Peyer's patch (tissue), 4 donors: ENCODE data around the gene OTUD3. TPM values are rescaled to one million over a fixed set of nuclear protein-coding genes. Genes with fewer than 3 reads are reported as not detected.

Experiments
- DNase-seq, 3 donors: peaks; one replicate each; pipeline ENCODE4 v3.0.0-alpha.2; 2017 to 2019
- H3K27ac ChIP-seq, 4 donors: fragments of 200-600 bp; sonication (generic); one replicate each; pipeline ENCODE4 v1.5.1; 2016 to 2019
- H3K27me3 ChIP-seq, 2 donors: fragments of 200-600 bp; sonication (generic); one replicate each; pipeline ENCODE4 v1.5.1; 2019
- H3K36me3 ChIP-seq, 3 donors: fragments of 200-600 bp; sonication (generic); one replicate each; pipeline ENCODE4 v1.5.1; 2016 to 2019
- H3K4me1 ChIP-seq, 4 donors: fragments of 200-600 bp; sonication (generic); one replicate each; pipeline ENCODE4 v1.5.1; 2016 to 2019
- H3K4me3 ChIP-seq, 4 donors: fragments of 200-600 bp; sonication (generic); 1 replicate in 3 of 4; 2 replicates in 1 of 4; pipeline ENCODE4 v1.5.1; 2016 to 2019; ENCODE audit warnings: mild to moderate bottlenecking in 1 of 4
- H3K9me3 ChIP-seq, 4 donors: fragments of 200-600 bp; sonication (generic); one replicate each; pipeline ENCODE4 v1.5.1; 2016 to 2019; ENCODE audit warnings: mild to moderate bottlenecking in 1 of 4
- POLR2A ChIP-seq, 2 donors: fragments of 450-650 bp; IDR thresholded peaks; one replicate each; pipeline ENCODE4 v1.5.1; 2017; ENCODE audit warnings: antibody characterized with exemption in 2 of 2, mild to moderate bottlenecking in 2 of 2, moderate library complexity in 2 of 2
- total RNA-seq, 4 donors: library from RNA; depleted of rRNA; stranded (reverse); fragments of >200 nt; gene quantifications; one replicate each; pipeline ENCODE4 v1.1.0, GENCODE V29; 2016
- TF ChIP-seq, protein P1 (sequence below), 6 experiments: fragments of 450-650 bp in 4 of 6; fragments of 200-600 bp in 2 of 6; sonication (generic) in 1 of 6; IDR thresholded peaks; one replicate each; pipeline ENCODE4 v1.5.1; 2017 to 2019; ENCODE audit warnings: antibody characterized with exemption in 6 of 6, mild to moderate bottlenecking in 3 of 6, moderate library complexity in 1 of 6

Gene OTUD3
- total RNA-seq, 4 donors from 2014 or later, result 6.5 to 13.6 (median 8.2) TPM

DNA sequence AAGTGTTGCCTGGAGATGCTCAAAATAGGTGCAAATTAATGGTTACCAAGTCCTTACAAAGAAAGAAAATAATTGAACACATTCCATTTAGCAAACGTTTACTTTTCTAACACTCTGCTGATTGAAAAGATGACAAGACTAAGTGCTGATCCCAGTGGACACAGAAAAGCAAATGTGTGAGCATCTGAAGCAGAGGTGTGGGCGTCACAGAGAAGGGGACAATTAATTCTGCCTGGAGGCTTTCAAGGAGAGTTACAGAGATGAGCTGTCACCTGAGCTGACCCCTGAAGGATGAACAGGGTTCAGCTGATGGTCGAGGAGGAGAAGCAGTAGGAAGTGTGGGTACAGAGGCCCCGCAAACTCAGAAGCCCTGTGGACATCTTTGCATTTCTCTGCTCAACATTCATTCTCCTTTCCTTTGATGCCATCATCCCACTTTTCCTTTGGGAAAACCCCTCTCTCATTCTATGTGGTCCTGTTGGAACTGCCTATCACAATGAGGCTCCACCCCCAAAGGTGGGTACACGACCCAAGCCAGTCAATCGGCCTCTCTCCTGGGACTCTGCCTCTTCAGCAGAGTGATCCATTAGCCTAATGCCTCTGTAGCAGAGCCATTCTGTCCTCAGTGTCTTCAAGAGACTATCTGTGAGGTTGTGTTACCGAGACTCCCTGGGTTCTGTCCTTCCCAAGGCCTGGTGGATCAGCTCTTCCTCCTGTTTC lies 58.5 kb downstream of the OTUD3 start:
- no peaks in the 10 kb centered on the region for H3K9me3 ChIP-seq
- no peak for DNase-seq
- TF ChIP-seq, protein P1, sequence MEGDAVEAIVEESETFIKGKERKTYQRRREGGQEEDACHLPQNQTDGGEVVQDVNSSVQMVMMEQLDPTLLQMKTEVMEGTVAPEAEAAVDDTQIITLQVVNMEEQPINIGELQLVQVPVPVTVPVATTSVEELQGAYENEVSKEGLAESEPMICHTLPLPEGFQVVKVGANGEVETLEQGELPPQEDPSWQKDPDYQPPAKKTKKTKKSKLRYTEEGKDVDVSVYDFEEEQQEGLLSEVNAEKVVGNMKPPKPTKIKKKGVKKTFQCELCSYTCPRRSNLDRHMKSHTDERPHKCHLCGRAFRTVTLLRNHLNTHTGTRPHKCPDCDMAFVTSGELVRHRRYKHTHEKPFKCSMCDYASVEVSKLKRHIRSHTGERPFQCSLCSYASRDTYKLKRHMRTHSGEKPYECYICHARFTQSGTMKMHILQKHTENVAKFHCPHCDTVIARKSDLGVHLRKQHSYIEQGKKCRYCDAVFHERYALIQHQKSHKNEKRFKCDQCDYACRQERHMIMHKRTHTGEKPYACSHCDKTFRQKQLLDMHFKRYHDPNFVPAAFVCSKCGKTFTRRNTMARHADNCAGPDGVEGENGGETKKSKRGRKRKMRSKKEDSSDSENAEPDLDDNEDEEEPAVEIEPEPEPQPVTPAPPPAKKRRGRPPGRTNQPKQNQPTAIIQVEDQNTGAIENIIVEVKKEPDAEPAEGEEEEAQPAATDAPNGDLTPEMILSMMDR (IDR thresholded peaks at IDR 0.05), result no peak
- no peak for TF ChIP-seq POLR2A (IDR thresholded peaks at IDR 0.05)
- no peaks in the 10 kb centered on the region for H3K27me3 ChIP-seq
- H3K27ac ChIP-seq, result no peak overlapping the region
- no peak overlapping the region for H3K4me3 ChIP-seq
- no peaks in the 10 kb centered on the region for H3K4me1 ChIP-seq
- no peaks in the 10 kb centered on the region for H3K36me3 ChIP-seq

DNA sequence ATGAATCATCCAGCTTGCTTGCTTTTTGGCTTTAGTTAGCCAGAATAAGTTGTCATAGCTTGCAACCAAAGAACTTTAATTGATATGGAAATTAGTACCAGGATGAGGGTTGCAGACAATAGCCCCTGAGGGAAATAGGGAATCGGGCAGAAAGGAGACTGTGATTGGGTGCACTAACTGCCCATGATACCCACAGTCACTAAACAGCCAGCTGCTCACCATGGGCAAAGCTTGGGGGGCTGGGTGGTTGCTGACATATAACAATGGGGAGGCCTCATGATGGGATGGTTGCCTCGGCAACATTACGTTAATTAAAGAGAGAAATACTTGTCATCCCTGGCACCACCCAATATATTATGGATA lies 59.0 kb downstream of the OTUD3 start:
- Histone ChIP-seq H3K27ac (no peak overlapping the region), H3K36me3 (no peaks in the 10 kb centered on the region), H3K27me3 (no peaks in the 10 kb centered on the region), H3K9me3 (no peaks in the 10 kb centered on the region), H3K4me3 (no peak overlapping the region), H3K4me1 (no peaks in the 10 kb centered on the region)
- no peak for DNase-seq
- TF ChIP-seq, protein P1 (IDR thresholded peaks at IDR 0.05), result no peak
- no peak for TF ChIP-seq POLR2A (IDR thresholded peaks at IDR 0.05)

DNA sequence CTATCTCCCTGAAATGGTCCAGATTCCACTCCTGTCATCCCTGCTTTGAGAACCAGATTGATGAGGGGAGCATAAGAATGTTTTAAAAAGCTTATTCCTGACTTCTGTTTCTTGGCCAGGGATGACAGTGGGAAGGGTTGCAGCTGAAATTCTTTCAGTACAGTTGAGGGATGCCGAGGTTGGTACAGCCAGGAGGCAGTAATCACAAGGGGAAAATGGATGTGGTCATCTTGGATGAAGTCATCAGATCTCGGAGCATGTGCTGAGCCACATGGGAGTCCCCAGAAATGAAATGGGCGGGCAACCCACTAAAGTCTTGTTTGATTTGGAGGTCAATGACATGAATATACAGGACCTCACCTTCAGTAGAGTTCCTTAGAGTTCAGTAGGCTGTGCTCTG lies 59.9 kb downstream of the OTUD3 start:
- H3K27me3 ChIP-seq, result no peaks in the 10 kb centered on the region
- H3K36me3 ChIP-seq, result no peaks in the 10 kb centered on the region
- TF ChIP-seq, protein P1 (IDR thresholded peaks at IDR 0.05), result no peak
- TF ChIP-seq POLR2A (IDR thresholded peaks at IDR 0.05), result no peak
- H3K4me1 ChIP-seq, result no peaks in the 10 kb centered on the region
- no peak for DNase-seq
- H3K4me3 ChIP-seq, result no peak overlapping the region
- H3K27ac ChIP-seq, result no peak overlapping the region
- H3K9me3 ChIP-seq, result no peaks in the 10 kb centered on the region

DNA sequence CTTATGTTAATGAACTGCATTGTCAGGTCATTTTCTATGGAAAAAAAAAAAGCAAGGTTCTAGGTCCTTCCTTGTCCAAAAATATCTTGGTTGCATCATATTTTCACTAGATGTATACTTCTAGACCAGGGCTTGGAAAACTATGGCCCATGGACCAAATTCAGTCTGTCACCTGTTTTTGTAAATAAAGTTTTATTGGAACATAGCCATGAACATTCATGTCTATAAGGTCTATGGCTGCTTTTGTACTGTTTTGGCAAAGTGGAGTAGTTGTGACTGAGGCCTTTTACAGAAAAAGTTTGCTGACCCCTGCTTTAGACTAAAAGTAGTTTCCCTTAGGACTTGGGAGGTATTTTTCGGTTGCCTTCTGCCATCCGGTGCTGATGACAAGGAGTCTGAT lies 60.5 kb downstream of the OTUD3 start:
- Histone ChIP-seq H3K27ac (no peak overlapping the region), H3K4me3 (no peak overlapping the region), H3K4me1 (no peaks in the 10 kb centered on the region), H3K36me3 (no peaks in the 10 kb centered on the region), H3K9me3 (no peaks in the 10 kb centered on the region), H3K27me3 (no peaks in the 10 kb centered on the region)
- DNase-seq, result no peak
- no peak for TF ChIP-seq POLR2A (IDR thresholded peaks at IDR 0.05)

GRCh38 chr1:19945914-19946313 lies 63.7 kb downstream of the OTUD3 start:
- Histone ChIP-seq H3K4me1 (no peaks in the 10 kb centered on the region), H3K27ac (no peak overlapping the region), H3K4me3 (no peak overlapping the region), H3K9me3 (no peaks in the 10 kb centered on the region), H3K27me3 (no peaks in the 10 kb centered on the region), H3K36me3 (no peaks in the 10 kb centered on the region)
- TF ChIP-seq, protein P1 (IDR thresholded peaks at IDR 0.05), result no peak
- TF ChIP-seq POLR2A (IDR thresholded peaks at IDR 0.05), result no peak
- no peak for DNase-seq

GRCh38 chr1:19946331-19946751 lies 64.1 kb downstream of the OTUD3 start:
- no peaks in the 10 kb centered on the region for H3K4me1 ChIP-seq
- DNase-seq, result no peak
- H3K27ac ChIP-seq, result no peak overlapping the region
- H3K9me3 ChIP-seq, result no peaks in the 10 kb centered on the region
- no peaks in the 10 kb centered on the region for H3K27me3 ChIP-seq
- H3K36me3 ChIP-seq, result no peaks in the 10 kb centered on the region
- H3K4me3 ChIP-seq, result no peak overlapping the region
- no peak for TF ChIP-seq POLR2A (IDR thresholded peaks at IDR 0.05)
- TF ChIP-seq, protein P1 (IDR thresholded peaks at IDR 0.05), result no peak
